NOMO-1 treated with dmso at 0.1 percent for 144 hours (cell line): ENCODE data around the gene PRAMEF26.
"Not testable (repeated sequence)": the region's sequence is repeated elsewhere in the genome, so short reads cannot be mapped to it uniquely, and the experiment has no call there.

ENCODE experiments used
- DNase-seq: peaks from one replicate; lab custom pipeline; 2025; ENCODE audit not compliant: unreplicated experiment; lab: John Stamatoyannopoulos, UW

Gene PRAMEF26

DNA sequence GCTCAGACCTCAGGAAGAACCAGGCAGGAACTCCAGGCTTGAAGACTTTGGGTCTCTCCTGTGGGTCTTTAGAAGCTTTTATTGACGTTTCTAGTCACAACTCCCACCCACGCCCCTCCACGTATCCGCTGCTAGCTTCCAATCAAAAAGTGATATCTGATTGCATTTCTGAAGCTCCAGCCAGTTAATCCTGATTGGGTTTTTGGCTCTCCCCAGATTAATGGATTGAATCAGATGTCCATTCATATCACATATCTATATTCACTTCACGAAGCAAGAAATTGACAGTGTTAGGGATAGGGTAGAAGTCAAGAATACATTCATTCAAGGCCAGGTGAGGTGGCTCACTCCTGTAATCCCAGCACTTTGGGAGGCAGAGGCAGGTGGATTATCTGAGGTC, at the start of gene PRAMEF26:
TSS of gene PRAMEF26 (minus strand) at position 101 of the 400 bp plus-strand sequence. CDS start 2,914 bp downstream, outside the sequence.
- DNase-seq = not testable (repeated sequence)

GRCh38 chr1:13201309-13201708, 45.5 kb upstream of the PRAMEF26 start, which contains the start of gene PRAMEF13:
Gene PRAMEF13, minus strand, starts transcription at chr1:13201409. Its CDS starts 1,820 bp downstream, at chr1:13199589.
- DNase-seq = not testable (repeated sequence)

- DNase-seq = not testable (repeated sequence)
Observed at GRCh38 chr1:13171548-13171947, 15.7 kb upstream of the PRAMEF26 start, which contains the start of gene PRAMEF9. Gene PRAMEF9, plus strand, starts transcription at chr1:13171848. Its CDS starts 3,433 bp downstream, at chr1:13175281.

GRCh38 chr1:13165531-13165930, 9.7 kb upstream of the PRAMEF26 start, which contains the start of gene HNRNPCL4:
Gene HNRNPCL4, minus strand, starts transcription at chr1:13165631. Its CDS starts 164 bp downstream, at chr1:13165467.
- not testable (repeated sequence) for DNase-seq

- DNase-seq = not testable (repeated sequence)
Observed at GRCh38 chr1:13116754-13117153, 39.1 kb downstream of the PRAMEF26 start, which contains the start of gene HNRNPCL2. Gene HNRNPCL2, minus strand, starts transcription at chr1:13116854. Its CDS starts 454 bp downstream, at chr1:13116400.
